Measurements from ENCODE around the gene LYVE1.
"Not testable (repeated sequence)": the region's sequence is repeated elsewhere in the genome, so short reads cannot be mapped to it uniquely, and the experiment has no call there.

LYVE1 gene

GRCh38 chr11:10568486-10568941 lies at the start of gene LYVE1:
LYVE1 (minus strand) TSS chr11:10568665; CDS start chr11:10568532, 133 bp downstream.
- no peak for DNase-seq

- DNase-seq, result no peak
These were observed 49.1 kb upstream of the LYVE1 start for GRCh38 chr11:10617551-10617950.

- DNase-seq, result no peak
These were observed 43.8 kb upstream of the LYVE1 start for GRCh38 chr11:10611979-10612862.

GRCh38 chr11:10609636-10610035 lies 41.2 kb upstream of the LYVE1 start:
- DNase-seq, result no peak

- no peak for DNase-seq
These were observed 40.1 kb upstream of the LYVE1 start for GRCh38 chr11:10608584-10608983.

GRCh38 chr11:10607462-10608132 lies 39.1 kb upstream of the LYVE1 start:
- no peak for DNase-seq

GRCh38 chr11:10606536-10607208 lies 38.2 kb upstream of the LYVE1 start:
- no peak for DNase-seq

GRCh38 chr11:10605941-10606381 lies 37.5 kb upstream of the LYVE1 start:
- no peak for DNase-seq

- DNase-seq, result no peak
These were observed 36.3 kb upstream of the LYVE1 start for GRCh38 chr11:10604798-10605197.

- DNase-seq, result no peak
These were observed 35.9 kb upstream of the LYVE1 start for GRCh38 chr11:10604340-10604748.

GRCh38 chr11:10603721-10604297 lies 35.3 kb upstream of the LYVE1 start:
- no peak for DNase-seq

GRCh38 chr11:10602945-10603344 lies 34.5 kb upstream of the LYVE1 start:
- DNase-seq, result no peak

GRCh38 chr11:10602366-10602765 lies 33.9 kb upstream of the LYVE1 start:
- DNase-seq, result no peak

- no peak for DNase-seq
These were observed 33.4 kb upstream of the LYVE1 start for GRCh38 chr11:10601837-10602236.

GRCh38 chr11:10600570-10601248 lies 32.2 kb upstream of the LYVE1 start:
- no peak for DNase-seq

GRCh38 chr11:10599388-10600175 lies 31.1 kb upstream of the LYVE1 start:
- DNase-seq, result no peak

- no peak for DNase-seq
These were observed 30.4 kb upstream of the LYVE1 start for GRCh38 chr11:10598816-10599215.

- DNase-seq, result no peak
These were observed 29.4 kb upstream of the LYVE1 start for GRCh38 chr11:10597877-10598351.

GRCh38 chr11:10595840-10596239 lies 27.4 kb upstream of the LYVE1 start:
- not testable (repeated sequence) for DNase-seq

GRCh38 chr11:10594407-10594806 lies 25.9 kb upstream of the LYVE1 start:
- no peak for DNase-seq

GRCh38 chr11:10592331-10592730 lies 23.9 kb upstream of the LYVE1 start:
- no peak for DNase-seq
